Immature natural killer cell (primary cell): ENCODE measurements around the gene NPR3. TPM values are rescaled to one million over a fixed set of nuclear protein-coding genes. Genes with fewer than 3 reads are reported as not detected.

Source experiments
- polyA plus RNA-seq, 3 donors: library from polyadenylated mRNA; unstranded; fragments of 300-500 nt; fragmentation: Illumina TruSeq; gene quantifications; one replicate each; pipeline ENCODE4 v1.2.3, GENCODE V29; 2021

NPR3 gene
- polyA plus RNA-seq, 3 donors from 2014 or later, result 0.04 TPM; not detected in 2

Other genes with a start within 250 kb of the NPR3 start
- gene SUB1, start 125.8 kb upstream of the NPR3 start, polyA plus RNA-seq, result 100 to 1,000 TPM; 471 to 654 (median 487) TPM